Measurements from ENCODE around the gene LEUTX.
A peak's percentile ranks its signal among the peaks of the same experiment; 100 is the strongest.

Gene LEUTX

GRCh38 chr19:39825093-39825463 is 46.4 kb downstream of the LEUTX start:
- DNase-seq: no peak

GRCh38 chr19:39825531-39826076 is 47.0 kb downstream of the LEUTX start:
- DNase-seq: no peak

- no peak for DNase-seq
Measured at GRCh38 chr19:39826311-39826945, 47.8 kb downstream of the LEUTX start.

- no peak for DNase-seq
Measured at GRCh38 chr19:39827216-39827615, 48.6 kb downstream of the LEUTX start.

- DNase-seq: no peak
Measured at GRCh38 chr19:39828015-39828653, 49.5 kb downstream of the LEUTX start.

GRCh38 chr19:39828654-39829032 is 50.0 kb downstream of the LEUTX start:
- DNase-seq: no peak

GRCh38 chr19:39829702-39830275 is 51.1 kb downstream of the LEUTX start:
- DNase-seq: no peak

GRCh38 chr19:39830406-39830805 is 51.8 kb downstream of the LEUTX start:
- no peak for DNase-seq

GRCh38 chr19:39830847-39831246 is 52.2 kb downstream of the LEUTX start:
- DNase-seq: no peak

- DNase-seq: no peak
Measured at GRCh38 chr19:39831679-39832078, 53.0 kb downstream of the LEUTX start.

- DNase-seq: no peak
Measured at GRCh38 chr19:39832341-39833083, 53.9 kb downstream of the LEUTX start.

GRCh38 chr19:39833160-39833463 is 54.5 kb downstream of the LEUTX start:
- no peak for DNase-seq

- peak; percentile 94 for DNase-seq
Measured at GRCh38 chr19:39833464-39834286, 55.0 kb downstream of the LEUTX start, which contains the start of gene DYRK1B. Gene DYRK1B (minus strand): TSS chr19:39834162. CDS start chr19:39831867, 2,295 bp downstream.

GRCh38 chr19:39834287-39834841 is 55.7 kb downstream of the LEUTX start:
- no peak for DNase-seq

Data from NCI-H1048 (cell line).